Measurements from ENCODE around the gene DDT. TPM values are rescaled to one million over a fixed set of nuclear protein-coding genes. Genes with fewer than 3 reads are reported as not detected.

DDT gene
- total RNA-seq, 1 donor, result 80.3 TPM

GRCh38 chr22:24005201-24005600 lies 31.0 kb upstream of the DDT start, which contains the start of gene GSTT4:
Gene GSTT4 (minus strand): TSS chr22:24005453. CDS start chr22:24005356, 97 bp downstream.
- Histone ChIP-seq H3K27me3 (ENCODE audit: insufficient read depth, low read length) (no peaks in the 10 kb centered on the region), H3K4me2 (ENCODE audit: insufficient read depth, low read length) (peak within 1 kb of the TSS; percentile 36)
- peak; percentile 90 for DNase-seq (ENCODE audit: insufficient read length, low spot score, missing footprints)

DNA sequence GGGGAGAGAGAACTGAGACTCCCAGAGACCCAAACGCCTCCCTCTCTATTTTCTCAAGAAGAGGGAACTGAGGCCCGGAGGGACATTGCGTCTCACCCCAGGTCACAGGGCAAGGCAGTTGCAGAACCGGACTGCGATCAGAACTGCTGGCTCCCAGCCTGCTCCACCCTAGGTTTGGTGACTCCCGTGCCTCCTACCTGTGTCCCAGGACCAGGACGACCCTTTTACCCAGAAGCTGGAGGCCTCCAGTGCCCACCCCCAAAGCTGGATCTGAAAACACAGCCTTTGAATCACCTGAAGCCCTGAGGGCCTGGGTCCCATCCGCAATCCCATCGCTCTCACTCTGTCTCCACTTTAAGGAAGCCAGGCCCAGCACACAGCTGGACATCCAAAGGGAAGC lies 29.6 kb upstream of the DDT start:
- Histone ChIP-seq H2AFZ (ENCODE audit: low read length) (no peak overlapping the region), H3K4me2 (ENCODE audit: insufficient read depth, low read length) (no peak overlapping the region), H3K36me3 (ENCODE audit: insufficient read depth, low read length) (no peaks in the 10 kb centered on the region), H3K4me1 (ENCODE audit: insufficient read depth, low read length) (no peaks in the 10 kb centered on the region), H3K4me3 (ENCODE audit: insufficient read depth, low read length) (no peak overlapping the region), H4K20me1 (ENCODE audit: insufficient read depth, low read length) (no peaks in the 10 kb centered on the region), H3K27ac (ENCODE audit: low read depth, low read length) (no peak overlapping the region), H3K9me3 (ENCODE audit: low read depth, low read length) (no peaks in the 10 kb centered on the region), H3K27me3 (ENCODE audit: insufficient read depth, low read length) (no peaks in the 10 kb centered on the region), H3K79me2 (ENCODE audit: insufficient read depth, low read length) (no peaks in the 10 kb centered on the region)
- DNase-seq (ENCODE audit: insufficient read length, low spot score, missing footprints), result no peak
- TF ChIP-seq CTCF (IDR thresholded peaks at IDR 0.05; ENCODE audit: extremely low read depth, low read depth, low read length), result no peak

More at GRCh38 chr22:24005201-24005600, 31.0 kb upstream of the DDT start, which contains the start of gene GSTT4:
- Histone ChIP-seq H2AFZ (ENCODE audit: low read length) (peak within 1 kb of the TSS; percentile 82), H3K4me3 (ENCODE audit: insufficient read depth, low read length) (no peak within 1 kb of the TSS), H3K36me3 (ENCODE audit: insufficient read depth, low read length) (no peaks in the 10 kb centered on the region), H3K27ac (ENCODE audit: low read depth, low read length) (no peak within 1 kb of the TSS), H3K4me1 (ENCODE audit: insufficient read depth, low read length) (no peaks in the 10 kb centered on the region), H4K20me1 (ENCODE audit: insufficient read depth, low read length) (no peaks in the 10 kb centered on the region), H3K79me2 (ENCODE audit: insufficient read depth, low read length) (no peaks in the 10 kb centered on the region), H3K9me3 (ENCODE audit: low read depth, low read length) (no peaks in the 10 kb centered on the region)
- TF ChIP-seq CTCF (IDR thresholded peaks at IDR 0.05; ENCODE audit: extremely low read depth, low read depth, low read length), result no peak

DNA sequence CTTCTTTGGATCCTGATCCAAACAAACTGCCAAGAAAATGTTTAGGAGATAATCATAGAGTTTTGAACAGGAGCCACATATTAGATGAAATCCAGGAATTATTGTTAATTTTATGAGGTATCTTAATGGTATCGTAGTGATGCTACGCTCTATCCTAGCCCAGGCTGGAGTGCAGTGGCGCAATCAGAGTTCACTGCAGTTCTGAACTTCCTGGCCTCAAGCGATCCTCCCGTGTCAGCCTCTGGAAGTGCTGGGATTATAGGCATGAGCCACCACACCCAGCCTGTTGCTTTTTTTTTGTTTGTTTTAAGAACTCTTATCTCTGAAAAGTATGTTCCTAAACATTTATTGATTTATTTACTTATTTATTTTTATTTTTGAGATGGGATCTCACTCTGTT lies 28.6 kb upstream of the DDT start:
- H3K27ac ChIP-seq (ENCODE audit: low read depth, low read length), result no peak overlapping the region
- DNase-seq (ENCODE audit: insufficient read length, low spot score, missing footprints), result no peak

GRCh38 chr22:24002272-24002671 lies 28.0 kb upstream of the DDT start:
- no peak for TF ChIP-seq CTCF (IDR thresholded peaks at IDR 0.05; ENCODE audit: extremely low read depth, low read depth, low read length)
- H3K4me1 ChIP-seq (ENCODE audit: insufficient read depth, low read length), result no peaks in the 10 kb centered on the region
- no peaks in the 10 kb centered on the region for H3K79me2 ChIP-seq (ENCODE audit: insufficient read depth, low read length)
- no peak overlapping the region for H3K4me3 ChIP-seq (ENCODE audit: insufficient read depth, low read length)
- H3K9me3 ChIP-seq (ENCODE audit: low read depth, low read length), result no peaks in the 10 kb centered on the region
- no peaks in the 10 kb centered on the region for H4K20me1 ChIP-seq (ENCODE audit: insufficient read depth, low read length)
- H3K27me3 ChIP-seq (ENCODE audit: insufficient read depth, low read length), result no peaks in the 10 kb centered on the region
- no peak overlapping the region for H2AFZ ChIP-seq (ENCODE audit: low read length)
- H3K27ac ChIP-seq (ENCODE audit: low read depth, low read length), result no peak overlapping the region
- no peaks in the 10 kb centered on the region for H3K36me3 ChIP-seq (ENCODE audit: insufficient read depth, low read length)
- H3K4me2 ChIP-seq (ENCODE audit: insufficient read depth, low read length), result no peak overlapping the region
- peak; percentile 21 for DNase-seq (ENCODE audit: insufficient read length, low spot score, missing footprints)

More for the DNA sequence above, 28.6 kb upstream of the DDT start:
- Histone ChIP-seq H3K4me3 (ENCODE audit: insufficient read depth, low read length) (no peak overlapping the region), H3K9me3 (ENCODE audit: low read depth, low read length) (no peaks in the 10 kb centered on the region), H3K4me1 (ENCODE audit: insufficient read depth, low read length) (no peaks in the 10 kb centered on the region), H3K79me2 (ENCODE audit: insufficient read depth, low read length) (no peaks in the 10 kb centered on the region), H3K36me3 (ENCODE audit: insufficient read depth, low read length) (no peaks in the 10 kb centered on the region), H4K20me1 (ENCODE audit: insufficient read depth, low read length) (no peaks in the 10 kb centered on the region), H3K27me3 (ENCODE audit: insufficient read depth, low read length) (no peaks in the 10 kb centered on the region), H3K4me2 (ENCODE audit: insufficient read depth, low read length) (no peak overlapping the region), H2AFZ (ENCODE audit: low read length) (no peak overlapping the region)
- no peak for TF ChIP-seq CTCF (IDR thresholded peaks at IDR 0.05; ENCODE audit: extremely low read depth, low read depth, low read length)

Measured in osteoblast (primary cell).